SK-N-SH treated with all-trans-retinoic acid at 6 μM for 48 hours (cell line): ENCODE measurements around the gene CLEC5A.

Source experiments
- ATAC-seq: fragments of 200-7000 bp; cut with Tn5 transposase; 3 replicates; pipeline ENCODE4 v1.9.1; 2020; ENCODE audit warnings: mild to moderate bottlenecking, moderate library complexity
- ARNTL ChIP-seq: fragments of 450-650 bp; formaldehyde crosslinking; IDR thresholded peaks from 2 replicates; pipeline ENCODE4 v1.5.0; 2020; ENCODE audit warnings: low read depth, mild to moderate bottlenecking, moderate library complexity, borderline replicate concordance
- BACH2 ChIP-seq: fragments of 250-450 bp; sonication (Bioruptor Pico); IDR thresholded peaks from 2 replicates; pipeline ENCODE4 v1.9.0; 2021; ENCODE audit warnings: mild to moderate bottlenecking, borderline replicate concordance
- CSDC2 ChIP-seq: fragments of 250-450 bp; sonication (Bioruptor Pico); IDR thresholded peaks from 2 replicates; pipeline ENCODE4 v1.5.0; 2020; ENCODE audit warnings: mild to moderate bottlenecking, moderate library complexity
- ESRRG ChIP-seq: fragments of 250-450 bp; sonication (Bioruptor Pico); IDR thresholded peaks from 2 replicates; pipeline ENCODE4 v1.6.1; 2021; ENCODE audit warnings: mild to moderate bottlenecking
- ISL1 ChIP-seq: fragments of 250-450 bp; sonication (Bioruptor Pico); IDR thresholded peaks from 2 replicates; pipeline ENCODE4 v2.1.2; 2022; ENCODE audit warnings: mild to moderate bottlenecking, moderate library complexity
- PPARA ChIP-seq: fragments of 250-450 bp; sonication (Bioruptor Pico); IDR thresholded peaks from 2 replicates; pipeline ENCODE4 v1.5.0; 2020; ENCODE audit warnings: mild to moderate bottlenecking, borderline replicate concordance
- RARB ChIP-seq: fragments of 250-450 bp; sonication (Bioruptor Pico); IDR thresholded peaks from 2 replicates; pipeline ENCODE4 v1.8.0; 2021; ENCODE audit warnings: mild to moderate bottlenecking, moderate library complexity
- TCF4 ChIP-seq: fragments of 250-450 bp; sonication (Bioruptor Pico); IDR thresholded peaks from 2 replicates; pipeline ENCODE4 v1.8.0; 2021; ENCODE audit warnings: mild to moderate bottlenecking, moderate library complexity, borderline replicate concordance
- TOX ChIP-seq: fragments of 250-450 bp; sonication (Bioruptor Pico); IDR thresholded peaks from 2 replicates; pipeline ENCODE4 v1.8.0; 2021; ENCODE audit warnings: mild to moderate bottlenecking, moderate library complexity, borderline replicate concordance
- ZC3H10 ChIP-seq: fragments of 250-450 bp; sonication (Bioruptor Pico); IDR thresholded peaks from 2 replicates; pipeline ENCODE4 v1.5.1; 2021; ENCODE audit warnings: mild to moderate bottlenecking, moderate library complexity
- ZFP3 ChIP-seq: fragments of 250-450 bp; sonication (Bioruptor Pico); IDR thresholded peaks from 2 replicates; pipeline ENCODE4 v1.5.0; 2020; ENCODE audit warnings: mild to moderate bottlenecking, moderate library complexity
- ZFP30 ChIP-seq: fragments of 450-650 bp; formaldehyde crosslinking; IDR thresholded peaks from 2 replicates; pipeline ENCODE4 v1.5.0; 2022; ENCODE audit warnings: mild to moderate bottlenecking, moderate library complexity
- ZNF565 ChIP-seq: fragments of 450-650 bp; formaldehyde crosslinking; conservative IDR thresholded peaks from 2 replicates; pipeline ENCODE4 v1.5.0; 2020; ENCODE audit warnings: low read depth, mild to moderate bottlenecking, moderate library complexity
- ZNF70 ChIP-seq: fragments of 450-650 bp; formaldehyde crosslinking; IDR thresholded peaks from 2 replicates; pipeline ENCODE4 v1.5.0; 2020; ENCODE audit warnings: mild to moderate bottlenecking, moderate library complexity
- ZNF8 ChIP-seq: fragments of 450-650 bp; formaldehyde crosslinking; IDR thresholded peaks from 2 replicates; pipeline ENCODE4 v1.5.0; 2020; ENCODE audit warnings: mild to moderate bottlenecking, moderate library complexity
- TF ChIP-seq, protein P1 (sequence below): fragments of 250-450 bp; sonication (Bioruptor Pico); IDR thresholded peaks from 2 replicates; pipeline ENCODE4 v1.8.0; 2020; ENCODE audit warnings: mild to moderate bottlenecking, moderate library complexity, borderline replicate concordance
- TF ChIP-seq, protein P2 (sequence below): fragments of 250-450 bp; sonication (Bioruptor Pico); IDR thresholded peaks from 2 replicates; pipeline ENCODE4 v1.5.1; 2021; ENCODE audit warnings: mild to moderate bottlenecking, moderate library complexity
- TF ChIP-seq, protein P3 (sequence below): fragments of 250-450 bp; sonication (Bioruptor Pico); IDR thresholded peaks from 2 replicates; pipeline ENCODE4 v1.5.0; 2020; ENCODE audit warnings: mild to moderate bottlenecking, moderate library complexity
- TF ChIP-seq, protein P4 (sequence below): fragments of 250-450 bp; sonication (Bioruptor Pico); IDR thresholded peaks from 2 replicates; pipeline ENCODE4 v1.8.0; 2021; ENCODE audit warnings: low read depth, mild to moderate bottlenecking, moderate library complexity, borderline replicate concordance

CLEC5A gene

DNA sequence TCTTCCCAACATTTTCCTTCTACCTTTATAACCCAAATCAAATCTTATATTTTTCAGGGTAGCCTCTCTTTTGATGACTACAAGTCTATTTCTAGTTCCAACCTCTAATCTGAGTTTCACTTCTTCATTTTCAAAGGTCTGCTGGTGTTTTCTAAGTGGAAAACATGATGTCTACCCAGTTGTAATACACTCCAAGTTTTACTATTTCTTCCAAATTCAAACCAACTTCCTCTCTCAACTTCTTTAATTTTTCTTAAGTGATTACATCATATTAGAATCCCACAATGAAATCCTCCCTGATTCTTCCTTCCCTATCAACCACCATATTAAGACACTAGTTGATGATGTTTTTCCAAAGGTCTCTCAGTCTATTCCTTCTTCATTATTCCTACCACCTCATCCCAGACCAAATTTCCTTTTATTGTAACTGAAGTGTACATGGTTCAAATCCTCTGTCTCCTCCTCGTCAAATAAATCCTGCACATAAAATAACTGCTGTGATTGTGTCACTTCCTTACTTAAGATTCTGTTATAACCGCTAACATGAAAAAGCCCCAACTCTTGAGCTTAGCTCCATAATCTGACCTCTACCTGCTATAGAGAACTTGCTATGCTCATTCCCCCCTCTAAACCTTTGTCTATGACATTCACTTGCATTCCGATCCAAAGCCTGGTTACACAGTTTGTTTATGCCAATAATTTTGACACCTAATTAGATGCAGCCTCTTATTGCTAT, 14.1 kb upstream of the CLEC5A start:
- no peak for ATAC-seq
- TF ChIP-seq TCF4 (CRISPR knock-in tag) (no peak), ZC3H10 (CRISPR knock-in tag) (no peak), TOX (no peak), ISL1 (no peak), ZNF8 (CRISPR knock-in tag) (no peak), ZNF70 (CRISPR knock-in tag) (no peak), RARB (CRISPR knock-in tag) (no peak), ARNTL (CRISPR knock-in tag) (no peak), PPARA (no peak), ESRRG (CRISPR knock-in tag) (no peak), ZNF565 (no peak), BACH2 (no peak), CSDC2 (no peak)
- TF ChIP-seq, protein P1, sequence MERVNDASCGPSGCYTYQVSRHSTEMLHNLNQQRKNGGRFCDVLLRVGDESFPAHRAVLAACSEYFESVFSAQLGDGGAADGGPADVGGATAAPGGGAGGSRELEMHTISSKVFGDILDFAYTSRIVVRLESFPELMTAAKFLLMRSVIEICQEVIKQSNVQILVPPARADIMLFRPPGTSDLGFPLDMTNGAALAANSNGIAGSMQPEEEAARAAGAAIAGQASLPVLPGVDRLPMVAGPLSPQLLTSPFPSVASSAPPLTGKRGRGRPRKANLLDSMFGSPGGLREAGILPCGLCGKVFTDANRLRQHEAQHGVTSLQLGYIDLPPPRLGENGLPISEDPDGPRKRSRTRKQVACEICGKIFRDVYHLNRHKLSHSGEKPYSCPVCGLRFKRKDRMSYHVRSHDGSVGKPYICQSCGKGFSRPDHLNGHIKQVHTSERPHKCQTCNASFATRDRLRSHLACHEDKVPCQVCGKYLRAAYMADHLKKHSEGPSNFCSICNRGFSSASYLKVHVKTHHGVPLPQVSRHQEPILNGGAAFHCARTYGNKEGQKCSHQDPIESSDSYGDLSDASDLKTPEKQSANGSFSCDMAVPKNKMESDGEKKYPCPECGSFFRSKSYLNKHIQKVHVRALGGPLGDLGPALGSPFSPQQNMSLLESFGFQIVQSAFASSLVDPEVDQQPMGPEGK (CRISPR knock-in tag) = no peak
- TF ChIP-seq, protein P2, sequence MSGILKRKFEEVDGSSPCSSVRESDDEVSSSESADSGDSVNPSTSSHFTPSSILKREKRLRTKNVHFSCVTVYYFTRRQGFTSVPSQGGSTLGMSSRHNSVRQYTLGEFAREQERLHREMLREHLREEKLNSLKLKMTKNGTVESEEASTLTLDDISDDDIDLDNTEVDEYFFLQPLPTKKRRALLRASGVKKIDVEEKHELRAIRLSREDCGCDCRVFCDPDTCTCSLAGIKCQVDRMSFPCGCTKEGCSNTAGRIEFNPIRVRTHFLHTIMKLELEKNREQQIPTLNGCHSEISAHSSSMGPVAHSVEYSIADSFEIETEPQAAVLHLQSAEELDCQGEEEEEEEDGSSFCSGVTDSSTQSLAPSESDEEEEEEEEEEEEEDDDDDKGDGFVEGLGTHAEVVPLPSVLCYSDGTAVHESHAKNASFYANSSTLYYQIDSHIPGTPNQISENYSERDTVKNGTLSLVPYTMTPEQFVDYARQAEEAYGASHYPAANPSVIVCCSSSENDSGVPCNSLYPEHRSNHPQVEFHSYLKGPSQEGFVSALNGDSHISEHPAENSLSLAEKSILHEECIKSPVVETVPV (CRISPR knock-in tag) = no peak
- TF ChIP-seq, protein P3, sequence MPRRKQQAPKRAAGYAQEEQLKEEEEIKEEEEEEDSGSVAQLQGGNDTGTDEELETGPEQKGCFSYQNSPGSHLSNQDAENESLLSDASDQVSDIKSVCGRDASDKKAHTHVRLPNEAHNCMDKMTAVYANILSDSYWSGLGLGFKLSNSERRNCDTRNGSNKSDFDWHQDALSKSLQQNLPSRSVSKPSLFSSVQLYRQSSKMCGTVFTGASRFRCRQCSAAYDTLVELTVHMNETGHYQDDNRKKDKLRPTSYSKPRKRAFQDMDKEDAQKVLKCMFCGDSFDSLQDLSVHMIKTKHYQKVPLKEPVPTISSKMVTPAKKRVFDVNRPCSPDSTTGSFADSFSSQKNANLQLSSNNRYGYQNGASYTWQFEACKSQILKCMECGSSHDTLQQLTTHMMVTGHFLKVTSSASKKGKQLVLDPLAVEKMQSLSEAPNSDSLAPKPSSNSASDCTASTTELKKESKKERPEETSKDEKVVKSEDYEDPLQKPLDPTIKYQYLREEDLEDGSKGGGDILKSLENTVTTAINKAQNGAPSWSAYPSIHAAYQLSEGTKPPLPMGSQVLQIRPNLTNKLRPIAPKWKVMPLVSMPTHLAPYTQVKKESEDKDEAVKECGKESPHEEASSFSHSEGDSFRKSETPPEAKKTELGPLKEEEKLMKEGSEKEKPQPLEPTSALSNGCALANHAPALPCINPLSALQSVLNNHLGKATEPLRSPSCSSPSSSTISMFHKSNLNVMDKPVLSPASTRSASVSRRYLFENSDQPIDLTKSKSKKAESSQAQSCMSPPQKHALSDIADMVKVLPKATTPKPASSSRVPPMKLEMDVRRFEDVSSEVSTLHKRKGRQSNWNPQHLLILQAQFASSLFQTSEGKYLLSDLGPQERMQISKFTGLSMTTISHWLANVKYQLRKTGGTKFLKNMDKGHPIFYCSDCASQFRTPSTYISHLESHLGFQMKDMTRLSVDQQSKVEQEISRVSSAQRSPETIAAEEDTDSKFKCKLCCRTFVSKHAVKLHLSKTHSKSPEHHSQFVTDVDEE (CRISPR knock-in tag) = no peak

DNA sequence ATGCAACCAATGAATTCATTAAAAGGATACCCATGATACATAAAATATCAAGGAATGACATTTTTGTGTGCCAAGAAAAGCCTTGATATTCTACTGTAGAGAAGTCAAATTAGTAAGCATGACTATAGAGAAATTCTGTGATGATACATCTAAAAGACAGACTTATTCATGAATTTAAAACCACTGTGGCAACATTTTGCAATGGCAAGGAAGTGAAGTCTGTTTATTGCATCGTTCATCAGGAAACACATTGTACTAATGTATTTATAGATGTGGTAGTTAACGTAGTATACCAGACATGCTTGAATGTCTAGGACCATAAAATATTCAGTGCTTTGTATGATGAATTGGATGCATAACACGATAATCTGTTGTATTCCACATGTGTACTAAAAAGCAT, 9.3 kb upstream of the CLEC5A start:
- TF ChIP-seq, protein P2 (CRISPR knock-in tag) = no peak
- TF ChIP-seq, protein P4, sequence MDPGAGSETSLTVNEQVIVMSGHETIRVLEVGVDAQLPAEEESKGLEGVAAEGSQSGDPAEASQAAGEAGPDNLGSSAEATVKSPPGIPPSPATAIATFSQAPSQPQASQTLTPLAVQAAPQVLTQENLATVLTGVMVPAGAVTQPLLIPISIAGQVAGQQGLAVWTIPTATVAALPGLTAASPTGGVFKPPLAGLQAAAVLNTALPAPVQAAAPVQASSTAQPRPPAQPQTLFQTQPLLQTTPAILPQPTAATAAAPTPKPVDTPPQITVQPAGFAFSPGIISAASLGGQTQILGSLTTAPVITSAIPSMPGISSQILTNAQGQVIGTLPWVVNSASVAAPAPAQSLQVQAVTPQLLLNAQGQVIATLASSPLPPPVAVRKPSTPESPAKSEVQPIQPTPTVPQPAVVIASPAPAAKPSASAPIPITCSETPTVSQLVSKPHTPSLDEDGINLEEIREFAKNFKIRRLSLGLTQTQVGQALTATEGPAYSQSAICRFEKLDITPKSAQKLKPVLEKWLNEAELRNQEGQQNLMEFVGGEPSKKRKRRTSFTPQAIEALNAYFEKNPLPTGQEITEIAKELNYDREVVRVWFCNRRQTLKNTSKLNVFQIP = no peak
- TF ChIP-seq ZNF565 (no peak), TCF4 (CRISPR knock-in tag) (no peak), ZFP3 (no peak), ZFP30 (CRISPR knock-in tag) (no peak), RARB (CRISPR knock-in tag) (no peak), ZNF70 (CRISPR knock-in tag) (no peak), BACH2 (no peak), ESRRG (CRISPR knock-in tag) (no peak)
- TF ChIP-seq, protein P1 (CRISPR knock-in tag) = no peak
- TF ChIP-seq, protein P3 (CRISPR knock-in tag) = no peak
- no peak for ATAC-seq
